GM12873 (cell line): Measurements from ENCODE around the gene NKAIN2.

Source experiments
- TF ChIP-seq, protein P1 (sequence below): IDR thresholded peaks from 2 replicates; pipeline ENCODE4 v1.5.1; 2012; ENCODE audit warnings: low read depth, mild to moderate bottlenecking, moderate library complexity, low read length, control low read depth; ENCODE audit not compliant: insufficient read depth; ENCODE audit errors: missing control alignments

The NKAIN2 gene

DNA sequence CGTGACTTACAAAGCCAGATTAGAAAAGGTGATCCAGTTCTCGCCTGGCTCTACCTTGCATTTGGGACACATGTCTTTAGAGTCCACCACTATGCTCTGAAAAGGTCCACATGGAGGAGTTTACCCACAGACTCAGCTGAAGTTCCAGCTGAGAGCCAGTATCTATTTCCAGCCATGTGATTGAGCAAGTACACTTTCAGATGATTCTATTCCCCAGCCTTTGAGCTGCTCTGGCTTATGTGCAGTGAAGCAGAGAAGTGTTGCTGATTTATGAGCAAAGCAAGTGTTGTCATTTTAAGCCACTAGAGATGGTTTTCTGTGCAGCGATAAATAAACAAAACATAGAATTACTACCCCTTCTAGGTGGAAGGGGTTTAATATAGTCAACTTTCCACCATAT lies 637.8 kb downstream of the NKAIN2 start:
- TF ChIP-seq, protein P1, sequence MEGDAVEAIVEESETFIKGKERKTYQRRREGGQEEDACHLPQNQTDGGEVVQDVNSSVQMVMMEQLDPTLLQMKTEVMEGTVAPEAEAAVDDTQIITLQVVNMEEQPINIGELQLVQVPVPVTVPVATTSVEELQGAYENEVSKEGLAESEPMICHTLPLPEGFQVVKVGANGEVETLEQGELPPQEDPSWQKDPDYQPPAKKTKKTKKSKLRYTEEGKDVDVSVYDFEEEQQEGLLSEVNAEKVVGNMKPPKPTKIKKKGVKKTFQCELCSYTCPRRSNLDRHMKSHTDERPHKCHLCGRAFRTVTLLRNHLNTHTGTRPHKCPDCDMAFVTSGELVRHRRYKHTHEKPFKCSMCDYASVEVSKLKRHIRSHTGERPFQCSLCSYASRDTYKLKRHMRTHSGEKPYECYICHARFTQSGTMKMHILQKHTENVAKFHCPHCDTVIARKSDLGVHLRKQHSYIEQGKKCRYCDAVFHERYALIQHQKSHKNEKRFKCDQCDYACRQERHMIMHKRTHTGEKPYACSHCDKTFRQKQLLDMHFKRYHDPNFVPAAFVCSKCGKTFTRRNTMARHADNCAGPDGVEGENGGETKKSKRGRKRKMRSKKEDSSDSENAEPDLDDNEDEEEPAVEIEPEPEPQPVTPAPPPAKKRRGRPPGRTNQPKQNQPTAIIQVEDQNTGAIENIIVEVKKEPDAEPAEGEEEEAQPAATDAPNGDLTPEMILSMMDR, result no peak

- TF ChIP-seq, protein P1, result no peak
These were observed 639.9 kb downstream of the NKAIN2 start for GRCh38 chr6:124443541-124443940.

GRCh38 chr6:124445581-124445980 lies 641.9 kb downstream of the NKAIN2 start:
- TF ChIP-seq, protein P1, result no peak

- TF ChIP-seq, protein P1, result no peak
These were observed 643.3 kb downstream of the NKAIN2 start for GRCh38 chr6:124446961-124447360.

- TF ChIP-seq, protein P1, result no peak
These were observed 655.6 kb downstream of the NKAIN2 start for GRCh38 chr6:124459268-124459667.

- TF ChIP-seq, protein P1, result no peak
These were observed 659.1 kb downstream of the NKAIN2 start for GRCh38 chr6:124462750-124463149.

GRCh38 chr6:124463271-124463670 lies 659.6 kb downstream of the NKAIN2 start:
- TF ChIP-seq, protein P1, result no peak
